Stimulated activated CD4-positive, alpha-beta T cell treated with anti-CD3 and anti-CD28 coated beads, Interleukin-4, amount 100 ng/mL, for 48 hours (primary cell): ENCODE measurements around the gene RAP1A.

Experiments
- DNase-seq, 2 donors: peaks; one replicate each; pipeline ENCODE4 v3.0.0-alpha.2; 2020; ENCODE audit warnings: low read depth in 2 of 2

Gene RAP1A

DNA sequence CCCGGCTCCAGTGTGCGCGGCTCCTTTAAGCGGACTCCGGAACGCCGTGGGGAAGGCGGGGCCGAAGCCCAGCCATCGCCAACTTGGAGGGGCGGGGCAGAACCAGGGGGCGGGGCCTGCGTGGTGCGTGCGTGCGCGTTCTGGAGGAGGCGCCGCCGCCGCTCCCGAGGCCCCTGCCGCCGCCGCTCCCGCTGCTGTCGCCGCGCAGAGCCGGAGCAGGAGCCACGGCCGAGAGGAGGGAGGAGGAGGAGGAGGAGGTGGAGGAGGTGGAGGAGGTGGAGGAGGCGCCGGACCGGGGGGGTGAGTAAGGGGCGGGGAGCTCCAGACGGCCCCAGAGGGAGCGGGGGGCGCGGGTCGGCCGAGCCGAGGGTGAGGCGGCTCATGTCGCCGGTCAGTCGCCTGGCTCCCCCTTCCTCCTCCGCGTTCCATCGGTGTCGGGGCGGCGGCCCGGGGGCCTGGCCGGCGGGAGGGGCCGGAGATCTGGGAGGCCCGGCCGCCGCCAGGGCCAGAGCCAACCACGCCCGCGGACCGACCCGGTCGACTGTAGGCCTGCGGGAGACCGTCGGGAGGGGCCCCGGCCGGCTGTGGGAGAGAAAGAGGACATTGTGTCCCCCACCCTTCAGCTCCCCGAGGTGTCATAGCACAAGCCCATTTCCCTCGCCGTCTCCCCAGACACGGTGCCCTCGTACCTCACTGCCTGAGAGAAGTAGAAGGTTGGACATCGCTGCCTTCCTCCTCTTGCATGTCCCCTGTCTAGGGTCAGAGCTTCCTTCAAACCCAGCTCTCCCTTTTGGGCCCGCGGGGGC is at the start of gene RAP1A:
Gene RAP1A, plus strand, starts transcription at position 155 of the 806 bp plus-strand sequence. CDS start 71,572 bp downstream, outside the sequence.
- DNase-seq, result peak; percentile 95 to 98

- DNase-seq, result no peak
Measured at GRCh38 chr1:111569913-111570312, 49.7 kb upstream of the RAP1A start.

- DNase-seq, result peak; percentile 22 to 32
Measured at GRCh38 chr1:111570781-111571181, 48.8 kb upstream of the RAP1A start.

- DNase-seq, result no peak
Measured at GRCh38 chr1:111571239-111571638, 48.4 kb upstream of the RAP1A start.

DNA sequence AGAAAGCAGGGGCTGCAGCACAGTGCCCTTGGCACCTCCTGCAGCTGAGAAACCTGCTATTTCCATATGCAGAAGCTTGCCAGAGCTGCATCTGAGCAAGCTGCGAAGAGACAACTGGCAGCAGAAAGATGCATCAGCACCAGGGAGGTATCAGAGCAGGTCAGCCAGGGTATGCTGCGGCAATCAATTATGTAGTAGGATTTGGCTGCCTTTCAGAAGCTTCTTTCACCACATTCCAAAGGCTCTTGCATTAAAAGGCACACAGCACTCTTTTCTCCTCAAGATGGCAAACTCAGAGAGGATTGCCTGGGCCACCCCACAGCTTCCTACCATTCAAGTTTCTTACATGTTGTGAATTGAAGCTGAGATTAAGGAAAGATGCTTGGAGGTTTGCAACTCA is 47.6 kb upstream of the RAP1A start:
- DNase-seq, result no peak

GRCh38 chr1:111576547-111576946 is 43.0 kb upstream of the RAP1A start:
- DNase-seq, result no peak

DNA sequence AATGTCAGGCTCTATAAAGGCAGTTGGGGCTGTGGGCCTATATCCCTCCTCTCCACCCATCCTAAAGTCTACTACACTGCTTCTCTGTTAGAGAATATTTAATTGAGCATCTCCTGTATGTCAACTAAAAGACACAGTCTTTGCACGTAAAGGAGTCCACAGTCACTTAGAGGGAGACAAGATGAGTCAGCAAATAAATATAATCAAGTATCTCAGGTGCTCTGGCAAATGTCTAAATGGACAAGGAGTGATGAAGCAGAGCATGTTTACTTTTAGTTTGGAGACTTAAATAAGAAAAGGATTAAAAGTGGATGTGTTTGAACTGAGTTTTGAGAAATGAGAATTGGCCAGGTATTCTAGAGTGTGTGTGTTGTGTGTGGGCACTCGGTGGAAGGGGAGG is 41.8 kb upstream of the RAP1A start:
- no peak for DNase-seq

GRCh38 chr1:111581166-111581565 is 38.4 kb upstream of the RAP1A start:
- no peak for DNase-seq

GRCh38 chr1:111582016-111582415 is 37.6 kb upstream of the RAP1A start:
- no peak for DNase-seq

GRCh38 chr1:111582644-111583618 is 36.7 kb upstream of the RAP1A start:
- DNase-seq, result no peak

DNA sequence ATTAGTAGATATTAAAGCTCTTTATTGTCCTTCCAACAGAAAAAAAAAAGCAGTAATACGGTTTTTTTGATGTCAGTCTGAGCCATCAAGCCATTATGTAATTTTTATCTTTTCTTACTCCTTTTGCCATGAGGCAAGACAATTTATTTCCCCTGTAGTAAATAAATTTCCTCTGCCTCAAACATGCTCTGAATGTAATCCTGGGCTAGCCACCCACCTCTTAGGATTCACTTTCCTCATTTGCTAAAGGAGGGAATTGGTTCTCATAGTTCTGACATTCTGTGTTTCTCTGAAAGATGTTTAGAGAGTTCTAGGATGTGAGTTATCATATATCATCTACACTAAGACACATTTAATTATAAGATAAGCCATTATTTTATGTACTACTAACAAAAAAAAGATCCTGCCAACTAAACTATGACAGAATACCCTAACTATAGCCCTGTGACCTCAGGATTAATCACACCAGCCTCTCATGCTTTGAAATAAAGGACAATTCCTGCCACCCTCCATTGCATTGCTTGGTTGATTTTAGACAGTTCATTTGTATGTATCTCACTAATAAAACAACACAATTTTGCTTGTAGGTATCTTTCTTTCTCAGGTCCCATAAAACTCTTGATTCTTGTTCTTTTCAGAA is 34.0 kb upstream of the RAP1A start:
- DNase-seq, result no peak

GRCh38 chr1:111586112-111586511 is 33.5 kb upstream of the RAP1A start:
- no peak for DNase-seq

GRCh38 chr1:111587509-111588174 is 31.9 kb upstream of the RAP1A start:
- no peak for DNase-seq

- DNase-seq, result no peak
Measured at GRCh38 chr1:111591937-111592336, 27.7 kb upstream of the RAP1A start.

DNA sequence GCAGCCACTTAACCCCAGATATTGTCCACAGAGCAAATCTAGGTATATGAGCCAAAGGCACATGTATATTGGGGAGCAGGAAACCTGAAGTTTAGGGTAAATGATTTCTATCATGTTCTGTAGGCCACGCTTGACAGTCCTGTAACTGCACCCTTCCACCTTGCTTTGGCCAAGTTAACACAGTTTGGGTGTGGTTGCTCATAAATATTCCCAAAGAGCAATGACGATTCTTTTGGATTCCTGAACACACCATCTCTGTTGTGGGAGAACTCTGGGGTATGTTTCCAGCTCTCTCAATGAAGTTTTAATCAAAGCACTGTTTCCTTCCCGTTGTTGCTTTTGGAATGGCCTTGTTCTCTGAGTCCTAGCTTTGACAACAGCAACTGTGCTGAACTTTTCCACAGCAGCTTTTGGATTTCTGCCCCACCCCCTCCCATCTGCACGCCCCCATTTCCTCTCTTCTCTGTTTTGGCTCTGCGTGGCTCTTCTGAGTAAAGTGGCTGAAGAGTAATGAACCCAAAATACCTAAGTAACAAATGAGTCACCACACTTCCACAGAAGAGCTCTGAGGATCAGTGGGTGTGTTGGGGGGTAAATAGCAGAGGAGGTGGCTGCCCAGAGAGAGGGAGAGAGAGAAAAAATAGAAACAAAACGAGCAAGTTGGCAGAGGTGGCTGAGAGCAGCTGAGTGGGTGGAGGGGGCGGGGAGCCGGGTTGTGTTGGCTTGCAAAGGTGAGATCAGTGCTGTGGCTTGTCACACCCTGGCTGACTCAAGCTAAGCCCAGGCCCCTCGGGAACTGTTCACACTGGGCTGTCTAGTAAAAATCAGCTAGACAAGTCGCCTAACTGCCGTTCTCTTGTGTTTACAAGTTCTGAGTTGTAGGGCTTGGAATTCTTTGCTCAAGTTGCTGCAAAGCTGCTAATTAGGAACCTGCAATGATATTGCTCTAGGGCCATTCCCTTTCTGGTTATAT is 26.9 kb upstream of the RAP1A start:
- DNase-seq, result peak; percentile 88 to 97

- DNase-seq, result no peak
Measured at GRCh38 chr1:111593403-111594305, 25.9 kb upstream of the RAP1A start.

DNA sequence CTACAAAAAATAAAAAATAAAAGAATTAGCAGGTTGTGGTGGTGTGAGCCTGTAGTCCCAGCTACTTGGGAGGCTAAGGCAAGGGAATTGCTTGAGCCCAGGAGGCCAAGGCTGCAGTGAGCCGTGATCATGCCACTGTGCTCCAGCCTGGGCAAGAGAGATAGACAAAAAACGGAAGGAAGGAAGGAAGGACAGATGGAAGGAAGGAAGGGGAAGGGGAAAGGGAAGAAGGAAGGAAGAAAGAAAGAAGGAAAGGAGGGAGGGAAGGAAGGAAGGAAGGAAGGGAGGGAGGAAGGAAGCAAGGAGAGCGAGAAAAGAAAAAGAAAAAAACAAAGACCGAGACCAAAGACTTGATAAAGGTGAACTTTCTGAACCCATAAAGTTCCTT is 25.3 kb upstream of the RAP1A start:
- no peak for DNase-seq

- no peak for DNase-seq
Measured at GRCh38 chr1:111595807-111596206, 23.8 kb upstream of the RAP1A start.

DNA sequence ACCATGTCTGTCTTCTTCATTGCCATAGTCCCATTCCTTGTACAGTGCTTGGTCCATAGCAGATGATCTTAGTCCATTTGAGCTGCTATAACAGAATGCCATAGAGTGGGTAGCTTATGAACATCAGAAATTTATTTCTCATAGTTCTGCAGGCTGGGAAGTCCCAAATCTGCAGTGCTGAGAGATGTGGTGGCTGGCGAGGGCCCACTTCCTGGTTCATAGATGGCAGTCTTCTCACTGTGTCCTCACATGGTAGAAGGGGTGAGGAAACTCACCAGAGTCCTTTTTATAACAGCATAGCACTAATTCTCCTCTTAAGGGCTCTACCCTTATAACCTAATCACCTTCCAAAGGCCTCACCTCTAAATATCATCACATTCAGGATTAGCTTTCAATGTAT is 23.1 kb upstream of the RAP1A start:
- DNase-seq, result peak in 1 of 2 donors; percentile 52
